Measurements from ENCODE around the gene SLC25A43. TPM values are rescaled to one million over a fixed set of nuclear protein-coding genes. Genes with fewer than 3 reads are reported as not detected.
A peak's percentile ranks its signal among the peaks of the same experiment; 100 is the strongest.
"Not testable (repeated sequence)": the region's sequence is repeated elsewhere in the genome, so short reads cannot be mapped to it uniquely, and the experiment has no call there.

The SLC25A43 gene
- total RNA-seq, 5 donors from 2014 or later (not counting 1 experiment from before 2014, with no cell fraction given): 1.7 to 6.4 (median 5.3) TPM

DNA sequence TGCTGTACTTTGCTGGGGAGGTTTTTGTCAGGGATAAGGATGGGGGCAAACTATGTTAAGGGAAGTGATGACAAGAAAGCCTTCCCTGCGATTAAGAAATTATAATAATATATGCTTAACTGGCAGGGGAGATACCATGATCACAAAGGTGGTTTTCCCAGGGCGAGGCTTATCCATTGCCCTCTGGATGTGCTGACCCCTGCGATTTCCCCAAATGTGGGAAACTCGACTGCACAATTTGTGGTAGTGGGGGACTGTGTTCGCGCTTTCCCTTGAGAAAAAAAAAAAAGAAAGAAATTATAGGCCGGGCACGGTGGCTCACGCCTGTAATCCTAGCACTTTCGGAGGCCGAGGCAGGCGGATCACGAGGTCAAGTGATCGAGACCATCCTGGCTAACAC is 24.5 kb downstream of the SLC25A43 start:
- Histone ChIP-seq H3K9me3 (no peaks in the 10 kb centered on the region), H3K4me1 (ENCODE audit: control insufficient read depth in 1 of 2, extremely low read depth in 1 of 2, insufficient read depth in 2 of 2, low read length in 2 of 2) (peaks cover 0 to 11% of the 10 kb centered on the region in 2 experiments), H3K27ac (ENCODE audit: low read length) (no peak overlapping the region), H3K36me3 (ENCODE audit: control insufficient read depth in 2 of 2, extremely low read depth in 1 of 2, insufficient read depth in 1 of 2, low read length in 1 of 2) (no peaks in the 10 kb centered on the region), H3K4me3 (ENCODE audit: control insufficient read depth in 1 of 2, extremely low read depth in 1 of 2, low read length in 1 of 2) (no peak overlapping the region), H3K27me3 (replicated peaks in 1 of 2; ENCODE audit: control insufficient read depth in 2 of 2, extremely low read depth in 1 of 2, insufficient read depth in 2 of 2, low read length in 1 of 2) (no peaks in the 10 kb centered on the region)
- H3K27me3 Mint-ChIP-seq: peaks cover 0 to 9% of the 10 kb centered on the region in 2 donors
- no peak overlapping the region for H3K27ac Mint-ChIP-seq
- no peaks in the 10 kb centered on the region for H3K9me3 Mint-ChIP-seq
- no CpG with 5 or more reads among the region's 14 CpGs for WGBS (ENCODE audit: insufficient coverage)
- H3K36me3 Mint-ChIP-seq: peaks cover 8% of the 10 kb centered on the region
- ATAC-seq (replicated peaks in 1 of 4) (no peak), DNase-seq (peak in 4 of 35 experiments; percentile 0 to 59 (median 14))
- CTCF ChIA-PET: no interaction called here
- no peak overlapping the region for H3K4me3 Mint-ChIP-seq
- POLR2A ChIA-PET: no interaction called here
- peaks cover 12 to 13% (median 13%) of the 10 kb centered on the region in 3 donors for H3K4me1 Mint-ChIP-seq

- H3K4me1 ChIP-seq (ENCODE audit: control insufficient read depth in 1 of 2, extremely low read depth in 1 of 2, insufficient read depth in 2 of 2, low read length in 2 of 2): peaks cover 0 to 11% of the 10 kb centered on the region in 2 experiments
- H3K9me3 Mint-ChIP-seq: no peaks in the 10 kb centered on the region
- H3K4me3 ChIP-seq (ENCODE audit: control insufficient read depth in 1 of 2, extremely low read depth in 1 of 2, low read length in 1 of 2): no peak overlapping the region
- H3K9me3 ChIP-seq: no peaks in the 10 kb centered on the region
- peaks cover 12 to 13% (median 13%) of the 10 kb centered on the region in 3 donors for H3K4me1 Mint-ChIP-seq
- H3K27ac Mint-ChIP-seq: peak overlapping the region in 1 of 2 donors; percentile 57
- H3K36me3 ChIP-seq (ENCODE audit: control insufficient read depth in 2 of 2, extremely low read depth in 1 of 2, insufficient read depth in 1 of 2, low read length in 1 of 2): no peaks in the 10 kb centered on the region
- H3K27me3 ChIP-seq (replicated peaks in 1 of 2; ENCODE audit: control insufficient read depth in 2 of 2, extremely low read depth in 1 of 2, insufficient read depth in 2 of 2, low read length in 1 of 2): no peaks in the 10 kb centered on the region
- 100% methylated on average over 2 of the region's 6 CpGs for WGBS (ENCODE audit: insufficient coverage)
- H3K27ac ChIP-seq (ENCODE audit: low read length): no peak overlapping the region
- DNase-seq (no peak), ATAC-seq (replicated peaks in 1 of 4) (no peak)
- CTCF ChIA-PET: interaction anchor here in 1 of 2 donors (0.6 kb wide), 1 partner anchor 59 kb away, joined by 5 read pairs; no protein-coding TSS in a partner anchor
- H3K27me3 Mint-ChIP-seq: peaks cover 0 to 10% of the 10 kb centered on the region in 2 donors
- POLR2A ChIA-PET: interaction anchor here in 1 of 2 donors (1.1 kb wide), 1 partner anchor 1880 kb away, joined by 5 read pairs; no protein-coding TSS in a partner anchor
- H3K36me3 Mint-ChIP-seq: peaks cover 8% of the 10 kb centered on the region
- no peak overlapping the region for H3K4me3 Mint-ChIP-seq
Observed at GRCh38 chrX:119424999-119425398, 25.9 kb downstream of the SLC25A43 start.

DNA sequence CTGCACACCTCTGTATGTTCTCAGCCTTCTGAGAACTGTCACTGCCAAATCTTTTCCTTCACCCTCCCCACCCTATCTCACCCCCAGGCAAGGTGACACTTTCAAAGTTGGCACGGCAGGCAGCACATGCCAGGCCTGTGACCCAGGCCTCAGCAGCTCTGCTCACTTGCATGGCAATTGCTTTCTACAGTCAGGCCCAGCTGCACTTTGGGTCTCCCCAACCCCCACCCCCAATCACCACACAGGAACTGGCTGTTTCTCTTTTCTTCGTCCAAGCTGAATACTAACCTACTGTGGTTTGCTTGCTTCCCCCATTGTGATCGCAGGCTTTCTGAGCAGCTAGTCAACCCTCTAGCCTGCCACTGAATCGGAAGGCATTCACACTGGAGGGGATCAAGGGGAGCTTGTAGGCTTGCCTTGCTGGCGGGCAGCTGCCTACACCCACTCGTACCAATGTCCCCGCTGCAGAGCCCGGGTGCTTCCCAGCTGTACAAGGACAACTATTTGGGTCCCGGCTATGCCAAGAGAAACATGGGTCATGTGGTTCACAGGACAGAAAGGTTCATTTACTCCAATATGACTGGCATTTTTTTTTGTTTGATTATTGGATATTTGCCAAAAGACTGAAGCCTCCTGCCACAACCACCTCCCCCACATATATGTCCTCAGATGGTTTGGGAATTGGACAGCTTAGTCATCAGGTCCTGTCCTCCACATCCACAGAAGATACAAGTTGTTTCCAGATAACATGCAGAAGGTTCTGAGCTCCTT is 28.1 kb downstream of the SLC25A43 start:
- ATAC-seq (replicated peaks in 1 of 4): peak; percentile 43 to 64 (median 50)
- Histone ChIP-seq H3K4me3 (ENCODE audit: control insufficient read depth in 1 of 2, extremely low read depth in 1 of 2, low read length in 1 of 2) (no peak overlapping the region), H3K36me3 (ENCODE audit: control insufficient read depth in 2 of 2, extremely low read depth in 1 of 2, insufficient read depth in 1 of 2, low read length in 1 of 2) (no peaks in the 10 kb centered on the region), H3K27me3 (replicated peaks in 1 of 2; ENCODE audit: control insufficient read depth in 2 of 2, extremely low read depth in 1 of 2, insufficient read depth in 2 of 2, low read length in 1 of 2) (no peaks in the 10 kb centered on the region), H3K27ac (ENCODE audit: low read length) (no peak overlapping the region), H3K9me3 (no peaks in the 10 kb centered on the region), H3K4me1 (ENCODE audit: control insufficient read depth in 1 of 2, extremely low read depth in 1 of 2, insufficient read depth in 2 of 2, low read length in 2 of 2) (peaks cover 0 to 11% of the 10 kb centered on the region in 2 experiments)
- no peaks in the 10 kb centered on the region for H3K9me3 Mint-ChIP-seq
- CTCF ChIA-PET: no interaction called here
- H3K27ac Mint-ChIP-seq: peak overlapping the region; percentile 39 to 57
- H3K4me1 Mint-ChIP-seq: peaks cover 12 to 13% (median 13%) of the 10 kb centered on the region in 3 donors
- H3K27me3 Mint-ChIP-seq: peaks cover 0 to 6% of the 10 kb centered on the region in 2 donors
- H3K36me3 Mint-ChIP-seq: peaks cover 9% of the 10 kb centered on the region
- POLR2A ChIA-PET: interaction anchor here in 1 of 2 donors (0.5 kb wide), 1 partner anchor 18 kb away, joined by 3 read pairs; no protein-coding TSS in a partner anchor
- peak overlapping the region in 1 of 3 donors; percentile 47 for H3K4me3 Mint-ChIP-seq
- 25% methylated on average over 1 of the region's 9 CpGs for WGBS (ENCODE audit: insufficient coverage)
- DNase-seq: peak in 10 of 35 experiments; percentile 0 to 23 (median 6)

- no peak for ATAC-seq (replicated peaks in 1 of 4)
- peaks cover 0 to 4% of the 10 kb centered on the region in 2 donors for H3K27me3 Mint-ChIP-seq
- H3K4me1 Mint-ChIP-seq: peaks cover 12 to 13% (median 13%) of the 10 kb centered on the region in 3 donors
- H3K9me3 ChIP-seq: no peaks in the 10 kb centered on the region
- no peak for DNase-seq
- H3K27me3 ChIP-seq (replicated peaks in 1 of 2; ENCODE audit: control insufficient read depth in 2 of 2, extremely low read depth in 1 of 2, insufficient read depth in 2 of 2, low read length in 1 of 2): no peaks in the 10 kb centered on the region
- H3K4me3 ChIP-seq (ENCODE audit: control insufficient read depth in 1 of 2, extremely low read depth in 1 of 2, low read length in 1 of 2): no peak overlapping the region
- peak overlapping the region in 1 of 3 donors; percentile 47 for H3K4me3 Mint-ChIP-seq
- no CpG with 5 or more reads among the region's 4 CpGs for WGBS (ENCODE audit: insufficient coverage)
- peak overlapping the region in 1 of 2 donors; percentile 13 for H3K27ac Mint-ChIP-seq
- ChIA-PET POLR2A (no interaction called here), CTCF (no interaction called here)
- H3K36me3 Mint-ChIP-seq: peaks cover 7% of the 10 kb centered on the region
- no peaks in the 10 kb centered on the region for H3K9me3 Mint-ChIP-seq
- H3K27ac ChIP-seq (ENCODE audit: low read length): no peak overlapping the region
- H3K4me1 ChIP-seq (ENCODE audit: control insufficient read depth in 1 of 2, extremely low read depth in 1 of 2, insufficient read depth in 2 of 2, low read length in 2 of 2): peaks cover 0 to 11% of the 10 kb centered on the region in 2 experiments
- H3K36me3 ChIP-seq (ENCODE audit: control insufficient read depth in 2 of 2, extremely low read depth in 1 of 2, insufficient read depth in 1 of 2, low read length in 1 of 2): no peaks in the 10 kb centered on the region
Observed at GRCh38 chrX:119427795-119428185, 28.7 kb downstream of the SLC25A43 start.

GRCh38 chrX:119429471-119429870 is 30.3 kb downstream of the SLC25A43 start:
- H3K4me3 Mint-ChIP-seq: no peak overlapping the region

GRCh38 chrX:119441295-119441694 is 42.2 kb downstream of the SLC25A43 start:
- H3K4me3 Mint-ChIP-seq; H3K27me3 ChIP-seq (replicated peaks in 1 of 2; ENCODE audit: control insufficient read depth in 2 of 2, extremely low read depth in 1 of 2, insufficient read depth in 2 of 2, low read length in 1 of 2); H3K27ac ChIP-seq (ENCODE audit: low read length); H3K4me1 Mint-ChIP-seq; H3K4me3 ChIP-seq (ENCODE audit: control insufficient read depth in 1 of 2, extremely low read depth in 1 of 2, low read length in 1 of 2); H3K4me1 ChIP-seq (ENCODE audit: control insufficient read depth in 1 of 2, extremely low read depth in 1 of 2, insufficient read depth in 2 of 2, low read length in 2 of 2); H3K27ac Mint-ChIP-seq; H3K9me3 ChIP-seq; H3K36me3 ChIP-seq (ENCODE audit: control insufficient read depth in 2 of 2, extremely low read depth in 1 of 2, insufficient read depth in 1 of 2, low read length in 1 of 2); DNase-seq; ATAC-seq (replicated peaks in 1 of 4); H3K9me3 Mint-ChIP-seq; H3K36me3 Mint-ChIP-seq; POLR2A ChIA-PET; CTCF ChIA-PET; H3K27me3 Mint-ChIP-seq: not testable (repeated sequence)
- no CpG with 5 or more reads among the region's 17 CpGs for WGBS (ENCODE audit: insufficient coverage)

More at GRCh38 chrX:119429471-119429870, 30.3 kb downstream of the SLC25A43 start:
- ChIA-PET CTCF (no interaction called here), POLR2A (no interaction called here)
- Mint-ChIP-seq H3K27me3 (peaks cover 0 to 4% of the 10 kb centered on the region in 2 donors), H3K36me3 (peaks cover 17% of the 10 kb centered on the region), H3K9me3 (peaks cover 0 to 9% (median 2%) of the 10 kb centered on the region in 3 donors), H3K27ac (no peak overlapping the region), H3K4me1 (peaks cover 12 to 17% (median 13%) of the 10 kb centered on the region in 3 donors)
- DNase-seq (no peak), ATAC-seq (replicated peaks in 1 of 4) (no peak)
- Histone ChIP-seq H3K4me1 (ENCODE audit: control insufficient read depth in 1 of 2, extremely low read depth in 1 of 2, insufficient read depth in 2 of 2, low read length in 2 of 2) (peaks cover 0 to 11% of the 10 kb centered on the region in 2 experiments), H3K27ac (ENCODE audit: low read length) (no peak overlapping the region), H3K36me3 (ENCODE audit: control insufficient read depth in 2 of 2, extremely low read depth in 1 of 2, insufficient read depth in 1 of 2, low read length in 1 of 2) (no peaks in the 10 kb centered on the region), H3K9me3 (no peaks in the 10 kb centered on the region), H3K27me3 (replicated peaks in 1 of 2; ENCODE audit: control insufficient read depth in 2 of 2, extremely low read depth in 1 of 2, insufficient read depth in 2 of 2, low read length in 1 of 2) (no peaks in the 10 kb centered on the region), H3K4me3 (ENCODE audit: control insufficient read depth in 1 of 2, extremely low read depth in 1 of 2, low read length in 1 of 2) (no peak overlapping the region)
- WGBS (ENCODE audit: insufficient coverage): no CpG with 5 or more reads among the region's 4 CpGs

Measured in T-cell (primary cell).